B cell (primary cell): Measurements from ENCODE around the gene GLCCI1.

Experiments used
- CTCF ChIP-seq: fragments of 200-600 bp; IDR thresholded peaks from one replicate; pipeline ENCODE4 v1.8.0; 2022; ENCODE audit warnings: antibody characterized with exemption, mild to moderate bottlenecking
- EZH2 ChIP-seq: IDR thresholded peaks from 2 replicates; pipeline ENCODE4 v1.6.1; 2012; ENCODE audit warnings: borderline replicate concordance, low read depth, mild to moderate bottlenecking, moderate library complexity, low read length; ENCODE audit not compliant: insufficient read depth, poor library complexity, severe bottlenecking

- TF ChIP-seq EZH2 (no peak), CTCF (no peak)
Observed at GRCh38 chr7:8065356-8065813, 96.8 kb downstream of the GLCCI1 start.
